Gastrocnemius medialis (tissue), 4 donors: Measurements from ENCODE around the gene WDR76.

Source experiments
- CTCF ChIP-seq, 5 experiments: fragments of 450-650 bp in 3 of 5; fragments of 200-600 bp in 2 of 5; sonication (generic) in 2 of 5; IDR thresholded peaks in 4 of 5; conservative IDR thresholded peaks in 1 of 5; 1 replicate in 4 of 5; 2 replicates in 1 of 5; pipeline ENCODE4 v1.5.1; 2016 to 2019; ENCODE audit warnings: antibody characterized with exemption in 5 of 5, mild to moderate bottlenecking in 3 of 5, moderate library complexity in 3 of 5
- POLR2A ChIP-seq, 2 donors: fragments of 450-650 bp; IDR thresholded peaks; one replicate each; pipeline ENCODE4 v1.6.1; 2017; ENCODE audit warnings: antibody characterized with exemption in 2 of 2, mild to moderate bottlenecking in 2 of 2, moderate library complexity in 2 of 2

GRCh38 chr15:43905755-43906154 is 79.0 kb downstream of the WDR76 start:
- TF ChIP-seq POLR2A (IDR thresholded peaks at IDR 0.05) (no peak), CTCF (IDR thresholded peaks at IDR 0.05 in 4 of 5, conservative IDR thresholded peaks at IDR 0.05 in 1 of 5) (no peak)
